Fibroblast of skin of left quadriceps (primary cell): Measurements from ENCODE around the gene WDR26.
"Not testable (repeated sequence)": the region's sequence is repeated elsewhere in the genome, so short reads cannot be mapped to it uniquely, and the experiment has no call there.

Source experiments
- DNase-seq, 2 experiments: peaks; one replicate each; pipeline ENCODE4 v3.0.0-alpha.2; 2013; ENCODE audit warnings: low read depth in 2 of 2

WDR26 gene

DNA sequence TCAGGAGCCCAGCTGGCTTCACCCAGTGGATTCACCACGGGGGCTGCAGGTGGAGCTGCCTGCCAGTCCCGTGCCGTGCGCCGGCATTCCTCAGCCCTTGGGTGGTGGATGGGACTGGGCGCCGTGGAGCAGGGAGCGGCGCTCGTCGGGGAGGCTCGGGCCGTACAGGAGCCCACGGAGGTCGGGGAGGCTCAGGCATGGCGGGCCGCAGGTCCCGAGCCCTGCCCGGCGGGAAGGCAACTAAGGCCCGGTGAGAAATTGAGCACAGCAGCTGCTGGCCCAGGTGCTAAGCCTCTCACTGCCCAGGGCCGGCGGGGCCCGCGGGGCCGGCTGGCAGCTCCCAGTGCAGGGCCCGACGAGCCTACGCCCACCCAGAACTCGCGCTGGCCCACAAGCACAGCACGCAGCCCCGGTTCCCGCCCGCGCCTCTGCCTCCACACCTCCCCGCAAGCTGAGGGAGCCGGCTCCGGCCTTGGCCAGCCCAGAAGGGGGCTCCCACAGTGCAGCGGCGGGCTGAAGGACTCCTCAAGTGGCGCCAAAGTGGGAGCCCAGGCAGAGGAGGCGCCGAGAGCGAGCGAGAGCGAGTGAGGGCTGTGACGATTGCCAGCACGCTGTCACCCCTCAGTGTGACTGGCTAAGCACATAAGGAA, 82.0 kb downstream of the WDR26 start:
- DNase-seq: not testable (repeated sequence)

DNA sequence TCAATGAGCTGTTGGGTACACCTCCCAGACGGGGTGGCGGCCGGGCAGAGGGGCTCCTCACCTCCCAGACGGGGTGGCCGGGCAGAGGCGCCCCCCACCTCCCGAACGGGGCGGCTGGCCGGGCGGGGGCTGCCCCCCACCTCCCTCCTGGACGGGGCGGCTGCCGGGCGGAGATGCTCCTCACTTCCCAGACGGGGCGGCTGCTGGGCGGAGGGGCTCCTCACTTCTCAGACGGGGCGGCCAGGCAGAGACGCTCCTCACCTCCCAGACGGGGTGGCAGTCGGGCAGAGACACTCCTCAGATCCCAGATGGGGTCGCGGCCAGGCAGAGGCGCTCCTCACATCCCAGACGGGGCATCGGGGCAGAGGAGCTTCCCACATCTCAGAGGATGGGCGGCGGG, 84.9 kb downstream of the WDR26 start:
- DNase-seq: not testable (repeated sequence)

DNA sequence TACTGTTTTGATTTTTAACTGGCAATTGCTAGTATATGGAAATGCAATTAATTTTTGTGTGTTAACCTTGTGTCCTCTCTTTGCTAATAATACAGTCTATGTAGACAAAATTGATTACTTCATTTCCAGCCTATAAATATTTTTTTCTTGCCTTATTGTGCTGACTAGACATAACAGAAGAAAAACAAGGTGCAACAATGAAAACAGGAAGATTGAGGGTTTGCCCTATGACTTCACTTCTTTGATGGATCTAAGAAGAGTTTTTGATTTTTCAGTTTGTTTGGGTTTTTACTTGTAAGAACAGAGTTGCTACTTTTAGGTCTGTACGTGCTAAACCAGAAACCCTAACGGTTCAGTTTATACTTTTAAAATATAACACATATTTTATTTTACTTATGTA, 86.5 kb downstream of the WDR26 start:
- DNase-seq: no peak

DNA sequence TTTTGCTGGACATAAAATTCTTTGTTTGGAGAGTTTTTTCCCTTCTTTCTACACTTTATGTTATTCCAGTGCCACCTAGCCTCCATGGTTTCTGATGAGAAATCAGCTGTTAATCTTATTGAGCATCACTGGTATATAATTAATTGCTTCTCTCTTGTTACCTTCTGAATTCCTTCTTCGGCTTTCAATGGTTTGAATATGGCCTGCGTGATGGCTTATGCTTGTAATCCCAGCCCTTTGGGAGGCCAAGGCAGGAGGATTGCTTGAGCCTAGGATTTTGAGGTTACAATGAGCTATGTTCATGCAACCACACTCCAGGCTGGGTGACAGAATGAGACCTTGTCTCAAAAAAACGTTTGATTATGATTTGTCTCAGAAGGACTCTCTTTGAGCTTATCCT, 90.9 kb downstream of the WDR26 start:
- no peak for DNase-seq

DNA sequence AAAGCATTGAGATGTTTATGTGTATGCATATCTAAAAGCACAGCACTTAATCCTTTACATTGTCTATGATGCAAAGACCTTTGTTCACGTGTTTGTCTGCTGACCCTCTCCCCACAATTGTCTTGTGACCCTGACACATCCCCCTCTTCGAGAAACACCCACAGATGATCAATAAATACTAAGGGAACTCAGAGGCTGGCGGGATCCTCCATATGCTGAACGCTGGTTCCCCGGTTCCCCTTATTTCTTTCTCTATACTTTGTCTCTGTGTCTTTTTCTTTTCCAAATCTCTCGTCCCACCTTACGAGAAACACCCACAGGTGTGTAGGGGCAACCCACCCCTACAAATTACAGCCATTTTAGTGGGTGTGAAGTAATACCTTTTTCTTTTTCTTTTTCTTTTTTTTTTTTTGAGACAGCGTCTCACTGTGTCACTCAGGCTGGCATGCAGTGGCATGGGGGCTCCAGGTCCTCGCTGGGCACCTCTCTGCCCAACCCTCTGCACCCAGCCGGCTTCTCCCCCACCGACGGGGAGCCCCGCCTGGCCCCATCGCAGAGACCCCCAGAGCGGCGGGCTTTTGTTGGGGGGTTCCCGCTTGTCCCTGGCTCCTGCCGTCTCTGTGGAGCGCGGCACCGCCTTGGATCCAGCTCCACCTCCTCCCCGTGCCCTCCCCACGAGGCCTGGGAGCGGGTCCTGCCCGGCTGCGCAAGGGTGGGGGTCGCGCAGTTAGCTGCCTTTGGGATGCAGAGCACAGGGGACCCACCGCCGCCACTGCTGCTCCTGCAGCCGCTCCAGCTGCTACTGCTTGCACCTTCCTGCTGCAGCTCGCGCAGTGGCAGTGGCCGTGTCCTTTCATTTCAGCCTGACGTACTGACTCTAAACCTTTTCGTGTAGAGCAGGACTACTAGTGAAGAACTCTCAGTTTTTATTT, 93.9 kb downstream of the WDR26 start:
- DNase-seq: not testable (repeated sequence)

DNA sequence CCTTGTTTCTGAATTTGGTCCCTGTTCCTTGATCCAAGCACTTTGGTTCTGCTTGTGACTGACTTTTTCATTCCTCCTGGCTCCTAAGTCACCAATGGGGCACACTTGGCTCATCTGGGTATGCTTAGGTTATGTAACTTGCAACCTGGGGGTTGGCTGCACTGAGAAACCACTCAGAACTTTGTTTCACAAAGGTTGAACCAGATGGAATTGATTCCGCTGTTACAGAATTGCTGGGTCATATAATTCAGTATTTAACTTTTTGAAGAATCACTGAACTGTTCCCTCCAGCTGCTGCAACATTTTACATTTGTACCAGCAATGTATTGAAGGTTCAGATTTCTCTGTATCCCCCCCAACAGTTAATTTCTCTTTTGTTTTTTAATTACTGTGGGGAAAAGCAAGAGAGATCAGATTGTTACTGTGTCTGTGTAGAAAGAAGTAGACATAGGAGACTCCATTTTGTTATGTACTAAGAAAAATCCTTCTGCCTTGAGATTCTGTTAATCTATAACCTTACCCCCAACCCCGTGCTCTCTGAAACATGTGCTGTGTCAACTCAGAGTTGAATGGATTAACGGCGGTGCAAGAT, 95.1 kb downstream of the WDR26 start:
- DNase-seq: no peak

DNA sequence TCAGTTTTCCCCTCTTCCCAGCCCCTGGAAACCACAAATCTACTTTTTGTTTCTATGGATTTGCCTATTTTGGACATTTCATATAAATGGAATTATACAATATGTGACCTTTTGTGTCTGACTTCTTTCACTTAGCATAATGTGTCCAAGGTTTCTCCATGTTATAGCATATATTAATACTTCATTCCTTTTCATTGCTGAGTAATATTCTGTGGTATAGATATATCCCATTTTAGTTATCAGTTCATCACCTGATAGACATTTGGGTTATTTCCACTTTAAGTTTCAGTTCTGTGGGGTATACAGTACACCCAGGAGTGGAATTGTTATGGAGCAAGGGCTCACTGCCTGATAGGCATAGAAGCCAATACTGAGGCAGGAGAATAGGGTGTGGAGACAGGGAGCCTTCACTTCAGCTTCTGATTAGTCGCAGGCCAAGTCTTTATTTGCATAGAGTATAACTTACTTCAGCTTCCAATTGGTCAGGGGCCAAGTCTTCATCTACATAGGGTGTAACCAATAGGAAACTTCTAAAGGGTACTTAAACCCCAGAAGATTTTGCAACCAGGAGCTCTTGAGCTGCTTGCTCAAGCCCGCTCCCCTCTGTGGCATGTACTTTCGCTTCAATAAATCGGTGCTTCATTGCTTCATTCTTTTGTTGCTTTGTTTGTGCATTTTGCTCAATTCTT, 96.3 kb downstream of the WDR26 start:
- no peak for DNase-seq
